K562 (cell line): ENCODE data around the gene FASN.

Experiments
- ARID2 ChIP-seq: fragments of 450-650 bp; IDR thresholded peaks from 2 replicates; pipeline ENCODE4 v1.6.1; 2017; ENCODE audit warnings: antibody characterized with exemption, mild to moderate bottlenecking
- HIVEP1 ChIP-seq: fragments of 250-450 bp; sonication (Bioruptor Pico); IDR thresholded peaks from 2 replicates; pipeline ENCODE4 v1.4.0; 2020; ENCODE audit warnings: mild to moderate bottlenecking
- KLF13 ChIP-seq: fragments of 450-650 bp; IDR thresholded peaks from 2 replicates; pipeline ENCODE4 v1.6.1; 2016; ENCODE audit warnings: missing genetic modification characterization, low read depth, mild to moderate bottlenecking, missing compliant biosample characterization, moderate library complexity, borderline replicate concordance
- POLR2AphosphoS5 ChIP-seq: IDR thresholded peaks from 2 replicates; pipeline ENCODE4 v1.6.1; 2011; ENCODE audit warnings: mild to moderate bottlenecking, low read depth, low read length, moderate library complexity; ENCODE audit not compliant: control insufficient read depth, insufficient read depth
- SMAD1 ChIP-seq: fragments of 150-350 bp; IDR thresholded peaks from 2 replicates; pipeline ENCODE4 v1.6.1; 2014; ENCODE audit warnings: low read length, low read depth; ENCODE audit not compliant: partially characterized antibody
- TBL1XR1 ChIP-seq, 2 experiments: IDR thresholded peaks; 2 replicates each; pipeline ENCODE4 v1.6.1; 2012; ENCODE audit warnings: improper control_type of control experiment in 2 of 2, low read length in 2 of 2, mild to moderate bottlenecking in 1 of 2
- ZBTB17 ChIP-seq: fragments of 450-650 bp; formaldehyde crosslinking; IDR thresholded peaks from 2 replicates; pipeline ENCODE4 v1.4.0; 2020; ENCODE audit warnings: mild to moderate bottlenecking
- ZNF780A ChIP-seq: fragments of 250-450 bp; sonication (Bioruptor Pico); IDR thresholded peaks from 2 replicates; pipeline ENCODE4 v1.5.0; 2021; ENCODE audit warnings: mild to moderate bottlenecking
- TF ChIP-seq, protein P1 (sequence below): sonication (generic); formaldehyde crosslinking; IDR thresholded peaks from 2 replicates; pipeline ENCODE4 v1.5.0; 2020; ENCODE audit warnings: missing genetic modification reagents

DNA sequence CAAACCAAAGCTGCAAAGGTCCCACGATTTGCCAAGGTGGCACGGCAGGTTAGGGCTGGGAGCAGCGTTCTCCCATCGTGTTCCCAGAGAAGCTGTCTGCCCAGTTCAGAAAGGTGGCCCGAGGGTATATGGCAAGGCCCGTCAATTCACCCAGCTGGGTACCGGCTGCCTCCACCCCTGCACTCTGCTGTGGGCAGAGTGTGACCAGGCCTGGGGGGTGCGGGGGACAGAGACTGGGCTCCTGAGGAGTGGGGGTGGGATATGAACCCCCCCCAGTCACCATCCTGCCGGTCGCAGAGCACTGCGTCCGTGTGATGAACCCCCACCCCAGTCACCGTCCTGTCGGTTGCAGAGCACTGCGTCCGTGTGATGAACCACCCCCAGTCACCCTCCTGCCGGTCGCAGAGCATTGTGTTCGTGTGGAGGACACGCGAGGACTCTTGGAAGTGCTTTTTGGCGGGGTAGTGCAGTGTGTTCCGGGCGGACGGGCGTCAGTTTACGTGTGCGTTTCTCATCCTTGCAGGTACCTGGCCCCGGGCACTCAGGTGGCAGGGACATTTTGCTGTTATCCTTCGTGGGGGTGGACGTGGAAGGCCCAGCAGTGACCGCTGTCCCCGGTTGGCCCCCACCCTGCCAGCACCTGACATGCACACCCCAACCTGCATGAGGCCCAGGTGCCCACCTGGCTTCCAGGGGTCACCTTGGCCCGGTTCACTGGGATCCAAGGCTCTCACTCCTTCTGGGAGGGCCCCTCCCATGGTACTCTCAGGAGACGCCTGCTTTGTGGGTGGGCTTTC, 2.7 kb upstream of the FASN start:
- TF ChIP-seq, protein P1, sequence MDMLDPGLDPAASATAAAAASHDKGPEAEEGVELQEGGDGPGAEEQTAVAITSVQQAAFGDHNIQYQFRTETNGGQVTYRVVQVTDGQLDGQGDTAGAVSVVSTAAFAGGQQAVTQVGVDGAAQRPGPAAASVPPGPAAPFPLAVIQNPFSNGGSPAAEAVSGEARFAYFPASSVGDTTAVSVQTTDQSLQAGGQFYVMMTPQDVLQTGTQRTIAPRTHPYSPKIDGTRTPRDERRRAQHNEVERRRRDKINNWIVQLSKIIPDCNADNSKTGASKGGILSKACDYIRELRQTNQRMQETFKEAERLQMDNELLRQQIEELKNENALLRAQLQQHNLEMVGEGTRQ (CRISPR knock-in tag), result no peak
- TF ChIP-seq KLF13 (tag) (no peak), SMAD1 (no peak), POLR2AphosphoS5 (no peak), ZBTB17 (CRISPR knock-in tag) (no peak), ARID2 (no peak), TBL1XR1 (IDR thresholded peaks at IDR 0.05; ENCODE audit: low read length in 2 of 2) (no peak), HIVEP1 (no peak), ZNF780A (CRISPR knock-in tag) (no peak)
